Retinal pigment epithelial cell (primary cell): ENCODE results near the gene NBPF3.
"Not testable (repeated sequence)": the region's sequence is repeated elsewhere in the genome, so short reads cannot be mapped to it uniquely, and the experiment has no call there.

Experiments used
- DNase-seq: peaks from one replicate; pipeline ENCODE4 v3.0.0-alpha.2; 2010; ENCODE audit warnings: low read depth
- H3K4me3 ChIP-seq: 2 replicates; pipeline ENCODE4 v1.5.1; 2011; ENCODE audit warnings: mild to moderate bottlenecking, low read length, control low read depth, moderate library complexity
- CTCF ChIP-seq: conservative IDR thresholded peaks from 2 replicates; pipeline ENCODE4 v1.5.1; 2011; ENCODE audit warnings: low read depth, low read length, control low read depth, inconsistent platforms

Gene NBPF3

GRCh38 chr1:21437341-21437640, 2.6 kb upstream of the NBPF3 start:
- no peak overlapping the region for H3K4me3 ChIP-seq
- no peak for TF ChIP-seq CTCF
- DNase-seq, result no peak

- DNase-seq, H3K4me3 ChIP-seq: not testable (repeated sequence)
These were observed 1.2 kb upstream of the NBPF3 start for GRCh38 chr1:21438646-21439312.

GRCh38 chr1:21439345-21439720, 604 bp upstream of the NBPF3 start:
- TF ChIP-seq CTCF, result no peak
- peak overlapping the region; percentile 69 for H3K4me3 ChIP-seq
- DNase-seq, result no peak

GRCh38 chr1:21440630-21441125, 741 bp downstream of the NBPF3 start:
- not testable (repeated sequence) for DNase-seq
- H3K4me3 ChIP-seq, result peak overlapping the region; percentile 69

- H3K4me3 ChIP-seq, DNase-seq: not testable (repeated sequence)
These were observed 6.7 kb downstream of the NBPF3 start for GRCh38 chr1:21446647-21447046.

GRCh38 chr1:21447311-21447710, 7.4 kb downstream of the NBPF3 start:
- H3K4me3 ChIP-seq, result no peak overlapping the region
- TF ChIP-seq CTCF, result no peak
- DNase-seq, result no peak

GRCh38 chr1:21449906-21450305, 10.0 kb downstream of the NBPF3 start:
- no peak for TF ChIP-seq CTCF
- DNase-seq, result no peak
- H3K4me3 ChIP-seq, result no peak overlapping the region

- no peak overlapping the region for H3K4me3 ChIP-seq
- peak; percentile 14 for DNase-seq
- no peak for TF ChIP-seq CTCF
These were observed 11.3 kb downstream of the NBPF3 start for GRCh38 chr1:21451212-21451611.

- TF ChIP-seq CTCF, result no peak
- DNase-seq, result no peak
- H3K4me3 ChIP-seq, result no peak overlapping the region
These were observed 12.1 kb downstream of the NBPF3 start for GRCh38 chr1:21451981-21452411.

GRCh38 chr1:21453964-21454614, 14.2 kb downstream of the NBPF3 start:
- not testable (repeated sequence) for H3K4me3 ChIP-seq, DNase-seq

- H3K4me3 ChIP-seq, DNase-seq: not testable (repeated sequence)
These were observed 15.0 kb downstream of the NBPF3 start for GRCh38 chr1:21454904-21455303.
